Neural cell (in vitro differentiated cells): Measurements from ENCODE around the gene MYOG.

ENCODE experiments used
- CTCF ChIP-seq: fragments of 450-650 bp; IDR thresholded peaks from 2 replicates; pipeline ENCODE4 v1.5.1; 2014; ENCODE audit warnings: antibody characterized with exemption, mild to moderate bottlenecking, moderate library complexity; ENCODE audit not compliant: poor library complexity, severe bottlenecking
- MXI1 ChIP-seq: fragments of 450-650 bp; conservative IDR thresholded peaks from 2 replicates; pipeline ENCODE4 v1.6.1; 2014; ENCODE audit warnings: antibody characterized with exemption, mild to moderate bottlenecking; ENCODE audit not compliant: poor library complexity, severe bottlenecking

- TF ChIP-seq MXI1 (no peak), CTCF (no peak)
Measured at GRCh38 chr1:203126866-203127665, 41.3 kb upstream of the MYOG start.
